SK-N-MC (cell line): ENCODE measurements around the gene KIF12.

Experiments used
- EZH2 ChIP-seq: fragments of 200-600 bp; sonication (generic); IDR thresholded peaks from one replicate; pipeline ENCODE4 v1.6.1; 2017; ENCODE audit warnings: antibody characterized with exemption
- FOXP2 ChIP-seq: optimal IDR thresholded peaks from 2 replicates; pipeline ENCODE3; 2011; ENCODE audit warnings: mild to moderate bottlenecking, moderate library complexity; ENCODE audit not compliant: insufficient read depth; ENCODE audit errors: extremely low read length, control extremely low read depth
- POLR2AphosphoS5 ChIP-seq: IDR thresholded peaks from 2 replicates; pipeline ENCODE4 v1.6.1; 2012; ENCODE audit warnings: mild to moderate bottlenecking, low read depth, low read length, borderline replicate concordance

DNA sequence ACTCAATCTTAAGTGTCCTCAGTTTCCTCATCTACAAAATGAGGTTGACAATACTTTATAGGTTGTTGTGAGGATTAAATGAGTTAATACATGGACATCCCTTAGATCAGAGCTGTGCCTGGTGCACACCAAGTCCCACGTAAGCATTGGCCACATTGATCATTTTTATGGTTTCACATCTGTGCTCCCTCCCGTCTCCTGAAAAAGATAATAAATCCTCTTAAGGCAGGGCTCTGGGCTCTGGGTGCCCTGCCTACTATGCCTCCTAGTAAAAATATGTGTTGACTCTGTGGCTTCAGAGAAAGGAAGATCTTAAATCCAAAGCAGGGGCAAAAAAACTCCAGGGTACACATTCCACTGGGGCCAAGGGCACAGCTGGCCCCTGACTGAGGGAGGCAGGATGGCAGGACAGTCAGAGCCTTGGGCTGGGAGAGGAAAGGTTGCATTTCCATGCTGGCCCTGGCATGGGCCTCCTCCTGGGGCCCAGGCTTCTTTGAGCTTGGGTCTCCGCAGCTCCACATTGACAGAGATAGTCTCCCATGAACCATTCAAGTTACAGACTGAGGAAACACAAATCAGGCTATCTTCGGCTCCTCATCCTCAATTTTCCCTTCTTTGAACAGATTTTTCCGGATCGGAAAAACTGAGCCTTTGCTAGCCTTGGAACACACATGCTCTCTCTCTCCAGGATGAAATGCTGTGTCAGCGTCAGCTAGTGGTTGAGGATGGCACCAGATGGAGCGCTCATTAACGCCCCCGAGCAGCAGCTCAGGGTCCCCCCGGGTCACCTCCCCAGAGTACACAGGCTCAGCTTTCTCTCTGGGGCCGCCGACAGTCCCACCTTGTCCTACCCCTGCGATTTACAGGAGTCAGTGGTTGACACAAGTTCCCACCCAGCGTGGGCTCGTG lies 22.4 kb upstream of the KIF12 start:
- TF ChIP-seq POLR2AphosphoS5 (no peak), EZH2 (no peak), FOXP2 (no peak)
